Testis (tissue), 3 donors: Measurements from ENCODE around the gene VIL1. TPM values are rescaled to one million over a fixed set of nuclear protein-coding genes. Genes with fewer than 3 reads are reported as not detected.

Experiments
- DNase-seq: peaks from one replicate; pipeline ENCODE4 v3.0.0-alpha.2; 2019
- H3K27ac ChIP-seq, 2 donors: fragments of 200-600 bp; sonication (generic); one replicate each; pipeline ENCODE4 v1.5.1; 2019
- H3K27me3 ChIP-seq: fragments of 200-600 bp; sonication (generic); one replicate; pipeline ENCODE4 v1.5.1; 2019
- H3K36me3 ChIP-seq: fragments of 200-600 bp; sonication (generic); one replicate; pipeline ENCODE4 v1.5.1; 2017; ENCODE audit warnings: low read depth; ENCODE audit errors: missing control alignments
- H3K4me1 ChIP-seq: fragments of 200-600 bp; sonication (generic); one replicate; pipeline ENCODE4 v1.5.1; 2019
- H3K4me3 ChIP-seq, 2 donors: fragments of 200-600 bp; sonication (generic); one replicate each; pipeline ENCODE4 v1.5.1; 2017 to 2019
- H3K9me3 ChIP-seq: fragments of 200-600 bp; sonication (generic); one replicate; pipeline ENCODE4 v1.5.1; 2017
- POLR2A ChIP-seq: fragments of 450-650 bp; IDR thresholded peaks from one replicate; pipeline ENCODE4 v1.6.1; 2017; ENCODE audit warnings: antibody characterized with exemption, mild to moderate bottlenecking, moderate library complexity
- WGBS, 2 donors: methylation state at CpG; one replicate each; pipeline ENCODE4 v1.1.5; 2018; 5-methylcytosine and 5-hydroxymethylcytosine counted together
- intact Hi-C: fragments of 100-400 bp; cut with DNase I; formaldehyde crosslinking; loops from one replicate; pipeline ENCODE4 v1.15.1; 2023; ENCODE audit warnings: low total_unique reads
- polyA plus RNA-seq: library from polyadenylated mRNA; stranded (reverse); fragments of 350-450 nt; fragmentation: Illumina TruSeq; extraction: RNeasy Lipid Tissue Mini Kit (QIAGEN cat#74804); gene quantifications from one replicate; pipeline ENCODE4 v1.2.3, GENCODE V29; 2014; ENCODE audit warnings: low read depth, low replicate concordance; ENCODE audit not compliant: insufficient read depth
- total RNA-seq, 2 donors: library from RNA; depleted of rRNA; stranded (reverse); fragments of >200 nt; gene quantifications; one replicate each; pipeline ENCODE4 v1.2.3, GENCODE V29; 2016
- TF ChIP-seq, protein P1 (sequence below), 3 experiments: fragments of 450-650 bp in 2 of 3; fragments of 200-600 bp in 1 of 3; sonication (generic) in 1 of 3; IDR thresholded peaks; one replicate each; pipeline ENCODE4 v1.5.1; 2016 to 2019; ENCODE audit warnings: antibody characterized with exemption in 3 of 3, mild to moderate bottlenecking in 2 of 3, moderate library complexity in 1 of 3

The VIL1 gene
- total and polyA plus RNA-seq, 3 donors from 2014 or later, result 0.50 to 1.6 (median 0.71) TPM

DNA sequence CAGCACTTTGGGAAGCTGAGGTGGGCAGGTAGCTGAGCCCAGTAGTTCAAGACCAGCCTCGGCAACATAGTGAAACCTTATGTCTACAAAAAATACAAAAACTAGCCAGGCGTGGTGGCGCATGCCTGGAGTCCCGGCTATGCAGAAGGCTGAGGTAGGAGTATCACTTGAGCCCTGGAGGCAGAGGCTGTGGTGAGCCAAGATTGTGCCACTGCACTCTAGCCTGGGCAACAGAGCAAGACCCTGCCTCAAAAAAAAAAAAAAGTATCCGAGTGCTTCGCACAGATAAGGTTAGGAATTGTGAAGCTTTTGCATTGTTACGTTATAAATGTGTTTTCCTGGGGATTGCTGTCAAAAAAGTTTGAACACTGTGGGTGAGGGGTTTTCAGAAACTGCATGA is 15.1 kb upstream of the VIL1 start:
- WGBS, 2 donors, result 72 to 81% methylated on average over 7 of the region's 7 CpGs
- no peaks in the 10 kb centered on the region for H3K9me3 ChIP-seq
- no peak for DNase-seq
- intact Hi-C loops, result loop anchor here (10.0 kb wide), 1 partner anchor 151 kb away; no protein-coding TSS in a partner anchor
- H3K4me1 ChIP-seq, result peaks cover 37% of the 10 kb centered on the region
- no peak overlapping the region for H3K27ac ChIP-seq
- H3K4me3 ChIP-seq, result no peak overlapping the region
- H3K27me3 ChIP-seq, result no peaks in the 10 kb centered on the region
- TF ChIP-seq, protein P1, sequence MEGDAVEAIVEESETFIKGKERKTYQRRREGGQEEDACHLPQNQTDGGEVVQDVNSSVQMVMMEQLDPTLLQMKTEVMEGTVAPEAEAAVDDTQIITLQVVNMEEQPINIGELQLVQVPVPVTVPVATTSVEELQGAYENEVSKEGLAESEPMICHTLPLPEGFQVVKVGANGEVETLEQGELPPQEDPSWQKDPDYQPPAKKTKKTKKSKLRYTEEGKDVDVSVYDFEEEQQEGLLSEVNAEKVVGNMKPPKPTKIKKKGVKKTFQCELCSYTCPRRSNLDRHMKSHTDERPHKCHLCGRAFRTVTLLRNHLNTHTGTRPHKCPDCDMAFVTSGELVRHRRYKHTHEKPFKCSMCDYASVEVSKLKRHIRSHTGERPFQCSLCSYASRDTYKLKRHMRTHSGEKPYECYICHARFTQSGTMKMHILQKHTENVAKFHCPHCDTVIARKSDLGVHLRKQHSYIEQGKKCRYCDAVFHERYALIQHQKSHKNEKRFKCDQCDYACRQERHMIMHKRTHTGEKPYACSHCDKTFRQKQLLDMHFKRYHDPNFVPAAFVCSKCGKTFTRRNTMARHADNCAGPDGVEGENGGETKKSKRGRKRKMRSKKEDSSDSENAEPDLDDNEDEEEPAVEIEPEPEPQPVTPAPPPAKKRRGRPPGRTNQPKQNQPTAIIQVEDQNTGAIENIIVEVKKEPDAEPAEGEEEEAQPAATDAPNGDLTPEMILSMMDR (IDR thresholded peaks at IDR 0.05), result no peak
- no peak for TF ChIP-seq POLR2A
- no peaks in the 10 kb centered on the region for H3K36me3 ChIP-seq

DNA sequence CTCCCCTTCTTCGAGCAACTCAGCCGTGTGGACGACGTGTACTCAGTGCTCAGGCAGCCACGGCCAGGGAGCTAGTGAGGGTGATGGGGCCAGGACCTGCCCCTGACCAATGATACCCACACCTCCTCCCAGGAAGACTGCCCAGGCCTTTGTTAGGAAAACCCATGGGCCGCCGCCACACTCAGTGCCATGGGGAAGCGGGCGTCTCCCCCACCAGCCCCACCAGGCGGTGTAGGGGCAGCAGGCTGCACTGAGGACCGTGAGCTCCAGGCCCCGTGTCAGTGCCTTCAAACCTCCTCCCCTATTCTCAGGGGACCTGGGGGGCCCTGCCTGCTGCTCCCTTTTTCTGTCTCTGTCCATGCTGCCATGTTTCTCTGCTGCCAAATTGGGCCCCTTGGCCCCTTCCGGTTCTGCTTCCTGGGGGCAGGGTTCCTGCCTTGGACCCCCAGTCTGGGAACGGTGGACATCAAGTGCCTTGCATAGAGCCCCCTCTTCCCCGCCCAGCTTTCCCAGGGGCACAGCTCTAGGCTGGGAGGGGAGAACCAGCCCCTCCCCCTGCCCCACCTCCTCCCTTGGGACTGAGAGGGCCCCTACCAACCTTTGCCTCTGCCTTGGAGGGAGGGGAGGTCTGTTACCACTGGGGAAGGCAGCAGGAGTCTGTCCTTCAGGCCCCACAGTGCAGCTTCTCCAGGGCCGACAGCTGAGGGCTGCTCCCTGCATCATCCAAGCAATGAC is 14.4 kb upstream of the VIL1 start:
- no peaks in the 10 kb centered on the region for H3K36me3 ChIP-seq
- TF ChIP-seq, protein P1 (IDR thresholded peaks at IDR 0.05), result no peak
- TF ChIP-seq POLR2A, result no peak
- 61 to 65% methylated on average over 10 to 16 of the region's 16 CpGs for WGBS, 2 donors
- intact Hi-C loops, result loop anchor here (10.0 kb wide), 1 partner anchor 150 kb away; no protein-coding TSS in a partner anchor
- H3K9me3 ChIP-seq, result no peaks in the 10 kb centered on the region
- no peak for DNase-seq
- H3K27ac ChIP-seq, result peak overlapping the region; percentile 10 to 90
- peaks cover 37% of the 10 kb centered on the region for H3K4me1 ChIP-seq
- no peaks in the 10 kb centered on the region for H3K27me3 ChIP-seq
- H3K4me3 ChIP-seq, result no peak overlapping the region

DNA sequence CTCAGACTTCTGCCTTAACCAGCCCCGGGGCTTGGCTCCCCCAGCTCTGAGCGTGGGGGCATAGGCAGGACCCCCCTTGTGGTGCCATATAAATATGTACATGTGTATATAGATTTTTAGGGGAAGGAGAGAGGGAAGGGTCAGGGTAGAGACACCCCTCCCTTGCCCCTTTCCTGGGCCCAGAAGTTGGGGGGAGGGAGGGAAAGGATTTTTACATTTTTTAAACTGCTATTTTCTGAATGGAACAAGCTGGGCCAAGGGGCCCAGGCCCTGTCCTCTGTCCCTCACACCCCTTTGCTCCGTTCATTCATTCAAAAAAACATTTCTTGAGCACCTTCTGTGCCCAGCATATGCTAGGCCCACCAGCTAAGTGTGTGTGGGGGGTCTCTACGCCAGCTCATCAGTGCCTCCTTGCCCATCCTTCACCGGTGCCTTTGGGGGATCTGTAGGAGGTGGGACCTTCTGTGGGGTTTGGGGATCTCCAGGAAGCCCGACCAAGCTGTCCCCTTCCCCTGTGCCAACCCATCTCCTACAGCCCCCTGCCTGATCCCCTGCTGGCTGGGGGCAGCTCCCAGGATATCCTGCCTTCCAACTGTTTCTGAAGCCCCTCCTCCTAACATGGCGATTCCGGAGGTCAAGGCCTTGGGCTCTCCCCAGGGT is 13.7 kb upstream of the VIL1 start:
- Histone ChIP-seq H3K27ac (peak overlapping the region; percentile 66 to 90), H3K36me3 (no peaks in the 10 kb centered on the region), H3K9me3 (no peaks in the 10 kb centered on the region), H3K27me3 (no peaks in the 10 kb centered on the region), H3K4me3 (peak overlapping the region in 1 of 2 donors; percentile 54), H3K4me1 (peaks cover 37% of the 10 kb centered on the region)
- DNase-seq, result no peak
- intact Hi-C loops, result loop anchor here (10.0 kb wide), 1 partner anchor 150 kb away; no protein-coding TSS in a partner anchor
- WGBS, 2 donors, result 34 to 45% methylated on average over 6 to 8 of the region's 8 CpGs
- TF ChIP-seq POLR2A, result no peak
- TF ChIP-seq, protein P1 (IDR thresholded peaks at IDR 0.05), result no peak

DNA sequence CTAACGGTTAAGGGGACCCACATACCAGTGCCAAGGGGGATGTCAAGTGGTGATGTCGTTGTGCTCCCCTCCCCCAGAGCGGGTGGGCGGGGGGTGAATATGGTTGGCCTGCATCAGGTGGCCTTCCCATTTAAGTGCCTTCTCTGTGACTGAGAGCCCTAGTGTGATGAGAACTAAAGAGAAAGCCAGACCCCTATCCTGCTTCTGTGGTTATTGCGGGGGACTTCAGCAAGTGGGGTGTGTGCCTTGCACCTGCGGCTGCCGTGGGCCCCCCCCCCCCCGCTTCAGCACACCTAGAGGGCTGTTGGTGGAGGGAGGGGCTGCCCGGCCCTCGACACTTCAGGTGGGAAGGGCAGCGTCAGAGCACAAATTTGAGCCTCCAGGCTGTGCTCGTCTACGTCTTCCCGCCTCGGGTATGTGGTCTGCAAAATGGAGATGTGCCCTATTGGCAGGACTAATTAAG is 13.1 kb upstream of the VIL1 start:
- Histone ChIP-seq H3K27ac (peak overlapping the region; percentile 66 to 90), H3K9me3 (no peaks in the 10 kb centered on the region), H3K4me1 (peaks cover 37% of the 10 kb centered on the region), H3K27me3 (no peaks in the 10 kb centered on the region), H3K4me3 (peak overlapping the region; percentile 54 to 55), H3K36me3 (no peaks in the 10 kb centered on the region)
- DNase-seq, result no peak
- no peak for TF ChIP-seq POLR2A
- TF ChIP-seq, protein P1 (IDR thresholded peaks at IDR 0.05), result peak in 1 of 3 experiments; percentile 17
- intact Hi-C loops, result loop anchor here (10.0 kb wide), 1 partner anchor 149 kb away; no protein-coding TSS in a partner anchor
- WGBS, 2 donors, result 2 to 7% methylated on average over 5 to 15 of the region's 15 CpGs
